HG02763 (cell line): ENCODE measurements around the gene SUFU.

Source experiments
- ATAC-seq: cut with Tn5 transposase; IDR thresholded peaks from one replicate; pipeline ENCODE4 v1.9.1; 2021; ENCODE audit warnings: mild to moderate bottlenecking, moderate library complexity; ENCODE audit not compliant: unreplicated experiment

The SUFU gene

GRCh38 chr10:102668326-102669107 lies 164.7 kb downstream of the SUFU start:
- no peak for ATAC-seq

- no peak for ATAC-seq
Observed at GRCh38 chr10:102669206-102670064, 165.7 kb downstream of the SUFU start.

- ATAC-seq: no peak
Observed at GRCh38 chr10:102670065-102670670, 166.4 kb downstream of the SUFU start.

- no peak for ATAC-seq
Observed at GRCh38 chr10:102670871-102671434, 167.2 kb downstream of the SUFU start.

- ATAC-seq: no peak
Observed at GRCh38 chr10:102673236-102673818, 169.6 kb downstream of the SUFU start.

GRCh38 chr10:102673819-102674511 lies 170.2 kb downstream of the SUFU start:
- ATAC-seq: no peak

GRCh38 chr10:102674566-102674965 lies 170.8 kb downstream of the SUFU start:
- ATAC-seq: no peak

- no peak for ATAC-seq
Observed at GRCh38 chr10:102675011-102675665, 171.4 kb downstream of the SUFU start.

GRCh38 chr10:102675666-102676533 lies 172.1 kb downstream of the SUFU start:
- no peak for ATAC-seq

GRCh38 chr10:102676534-102677315 lies 173.0 kb downstream of the SUFU start:
- no peak for ATAC-seq

- no peak for ATAC-seq
Observed at GRCh38 chr10:102677331-102678067, 173.7 kb downstream of the SUFU start.

- no peak for ATAC-seq
Observed at GRCh38 chr10:102678068-102678400, 174.3 kb downstream of the SUFU start.

- no peak for ATAC-seq
Observed at GRCh38 chr10:102678842-102679289, 175.1 kb downstream of the SUFU start.

- ATAC-seq: no peak
Observed at GRCh38 chr10:102679596-102679995, 175.8 kb downstream of the SUFU start.

- no peak for ATAC-seq
Observed at GRCh38 chr10:102681696-102682095, 177.9 kb downstream of the SUFU start.

GRCh38 chr10:102682416-102682815 lies 178.6 kb downstream of the SUFU start:
- ATAC-seq: no peak

- ATAC-seq: no peak
Observed at GRCh38 chr10:102682981-102683380, 179.2 kb downstream of the SUFU start.
